Measurements from ENCODE around the gene DTNBP1.

- TF ChIP-seq POLR2A (IDR thresholded peaks at IDR 0.05), result no peak
- no peak for TF ChIP-seq CTCF (IDR thresholded peaks at IDR 0.05)
Observed at GRCh38 chr6:15516378-15516777, 146.4 kb downstream of the DTNBP1 start.

Data from prostate gland (tissue), 2 donors.